Measurements from ENCODE around the gene FIGNL2.

- no peak for TF ChIP-seq CTCF (IDR thresholded peaks at IDR 0.05)
- no peak for TF ChIP-seq POLR2AphosphoS5 (IDR thresholded peaks at IDR 0.05)
- TF ChIP-seq POLR2A (IDR thresholded peaks at IDR 0.05), result no peak
Observed at GRCh38 chr12:51840966-51841365, 7.6 kb downstream of the FIGNL2 start.

Data from upper lobe of left lung (tissue), 4 donors.